GDM1 (cell line): ENCODE data around the gene ITGA7.

ENCODE experiments used
- DNase-seq: peaks from one replicate; lab custom pipeline; 2025; lab: John Stamatoyannopoulos, UW

Gene ITGA7

DNA sequence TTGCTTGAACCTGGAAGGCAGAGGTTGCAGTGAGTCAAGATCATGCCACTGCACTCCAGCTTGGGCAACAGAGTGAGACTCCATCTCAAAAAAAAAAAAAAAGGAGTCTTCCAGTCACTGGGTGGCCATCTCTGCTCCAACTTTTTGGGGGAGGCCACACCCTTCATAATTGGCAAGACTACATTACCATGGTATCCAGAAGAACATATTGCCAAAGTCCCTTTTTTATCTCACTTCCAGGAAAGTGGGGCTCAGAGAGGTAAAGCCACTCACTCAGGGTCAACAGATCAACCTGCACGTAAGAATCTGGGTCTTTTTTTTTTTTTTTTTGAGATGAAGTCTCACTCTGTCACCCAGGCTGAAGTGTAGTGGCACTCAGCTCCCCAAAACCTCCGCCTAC is 26.2 kb upstream of the ITGA7 start:
- no peak for DNase-seq

DNA sequence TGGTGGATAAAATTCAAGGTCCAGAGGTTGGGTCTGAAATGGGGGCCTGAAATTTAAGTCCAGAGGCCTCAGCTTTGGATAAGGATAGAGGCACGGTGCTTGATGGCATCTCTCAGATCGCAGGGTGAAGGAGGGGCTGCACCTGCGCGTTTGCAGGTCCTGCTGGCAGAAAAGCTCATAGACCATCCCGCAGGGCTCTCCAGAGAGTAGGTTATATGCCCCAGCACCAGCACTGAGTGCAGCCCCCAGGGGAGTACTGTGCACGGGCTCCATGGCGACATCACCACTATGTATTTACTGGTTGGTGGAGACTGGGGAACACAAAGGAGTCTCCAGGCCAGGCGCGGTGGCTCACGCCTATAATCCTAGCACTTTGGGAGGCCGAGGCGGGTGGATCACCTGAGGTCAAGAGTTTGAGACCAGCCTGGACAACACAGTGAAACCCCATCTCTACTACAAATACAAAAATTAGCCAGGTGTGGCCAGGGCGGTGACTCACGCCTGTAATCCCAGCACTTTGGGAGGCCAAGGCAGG is 25.4 kb upstream of the ITGA7 start:
- no peak for DNase-seq

DNA sequence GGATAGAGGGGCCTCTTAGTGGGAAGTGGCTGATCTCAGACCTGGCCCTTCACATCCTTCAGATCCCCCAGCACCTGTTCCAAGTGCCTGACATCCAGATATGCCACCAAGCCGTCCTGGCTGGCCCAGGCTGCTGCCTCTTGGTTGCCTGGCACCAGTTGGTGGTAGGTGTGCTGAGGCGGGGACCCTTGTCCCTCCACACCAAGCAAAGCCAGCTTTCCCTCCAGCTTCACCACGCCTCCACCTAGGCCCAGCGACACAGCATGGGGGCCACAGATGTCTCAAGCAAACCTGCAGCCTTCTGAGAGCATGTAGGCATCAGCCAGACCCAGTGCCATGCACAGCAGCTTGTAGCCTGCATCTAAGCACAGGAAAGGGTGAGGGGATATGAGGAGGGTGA is 24.6 kb upstream of the ITGA7 start:
- no peak for DNase-seq

DNA sequence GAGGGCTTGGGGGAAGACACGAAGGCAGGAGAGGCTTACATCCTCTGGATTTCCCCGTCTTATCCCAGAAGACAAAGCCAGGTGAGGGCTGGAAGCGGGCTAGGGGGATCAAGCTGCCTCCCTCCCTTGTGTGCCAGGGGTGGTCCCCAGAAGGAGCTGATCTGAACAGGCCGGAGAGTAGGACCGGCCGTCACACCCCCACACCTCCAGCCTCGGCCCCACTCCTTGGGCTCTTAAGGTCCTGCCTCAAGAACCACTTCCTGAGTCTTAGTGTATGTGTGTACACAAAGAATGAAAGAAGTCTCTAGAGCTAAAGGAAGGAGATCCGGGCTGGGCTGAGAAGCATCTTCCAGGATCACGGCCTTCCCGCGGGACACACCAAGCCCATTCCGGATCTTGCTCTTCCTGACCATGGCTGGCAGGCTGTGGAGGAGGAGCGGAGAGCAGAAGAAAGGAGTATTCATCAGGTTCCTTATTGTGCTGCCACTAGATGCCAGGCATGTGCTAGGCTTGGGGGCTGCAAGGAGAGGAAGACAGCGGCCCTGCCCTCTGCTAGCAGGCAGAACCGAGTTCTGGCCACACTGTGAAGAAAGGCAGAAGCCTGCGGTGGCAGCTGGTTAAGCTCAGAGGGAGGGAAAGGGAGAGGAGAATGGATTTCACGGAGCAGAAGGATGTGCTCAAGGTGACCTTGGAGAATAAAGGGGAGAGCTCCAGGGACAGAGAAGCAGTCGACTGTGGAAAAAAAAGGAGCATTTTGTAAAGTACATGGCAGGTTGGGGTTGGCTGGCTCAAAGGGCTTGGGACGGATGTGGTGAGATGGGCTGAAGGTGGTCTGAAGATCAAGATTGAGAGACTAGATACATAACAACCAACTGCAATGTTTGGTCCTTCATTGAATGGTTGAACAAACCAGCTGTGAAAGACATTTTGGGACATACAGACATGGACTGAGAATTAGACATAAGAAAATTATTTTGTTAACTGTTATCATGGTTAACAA is 22.4 kb upstream of the ITGA7 start:
- DNase-seq, result peak; percentile 62

DNA sequence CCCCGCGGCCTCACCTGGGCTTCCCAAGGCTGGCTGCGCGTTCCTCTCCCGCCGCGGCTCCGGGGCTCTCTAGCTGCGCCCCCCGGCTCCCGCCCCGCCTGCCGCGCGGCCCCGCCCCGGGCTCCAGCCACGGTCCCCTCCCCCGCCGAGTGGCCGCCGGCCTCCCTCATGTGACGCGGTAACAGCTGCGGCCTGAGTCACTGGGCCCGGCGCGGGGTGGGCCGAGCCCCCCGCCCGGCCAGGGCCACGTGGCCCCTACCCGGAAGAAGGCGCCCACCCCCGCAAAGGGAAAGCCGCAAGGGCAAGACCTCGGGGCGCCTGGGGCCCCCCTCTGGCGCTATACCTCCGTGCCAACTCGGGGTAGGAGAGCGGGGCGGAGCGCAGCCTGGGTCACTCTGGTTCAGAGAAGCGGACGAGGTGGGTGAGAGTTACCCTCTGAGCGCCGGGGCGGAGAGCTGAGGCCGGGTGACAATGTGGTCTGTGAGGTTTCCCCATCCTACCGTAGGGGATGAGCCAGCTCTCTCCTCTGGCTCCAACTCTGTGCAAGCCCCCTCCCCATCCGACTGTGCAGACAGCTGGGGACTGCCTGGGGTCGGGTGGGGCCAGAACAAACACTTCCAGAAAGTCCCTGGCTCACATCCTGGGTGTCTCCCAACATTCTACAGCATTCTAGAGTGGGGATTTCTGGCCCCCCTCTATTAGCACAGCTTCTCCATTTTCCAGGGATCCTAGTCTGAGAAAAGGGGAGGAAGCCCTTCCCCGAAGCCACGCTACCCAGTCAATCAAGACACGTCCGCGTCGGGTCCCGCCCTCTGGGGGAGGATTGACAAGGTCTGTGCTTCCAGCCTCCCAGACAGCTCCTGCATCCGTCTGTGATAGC is 21.5 kb upstream of the ITGA7 start, which contains the start of gene CD63:
Gene CD63, minus strand, starts transcription at position 71 of the 880 bp plus-strand sequence. CDS start 668 bp downstream, outside the sequence.
- peak; percentile 75 for DNase-seq

DNA sequence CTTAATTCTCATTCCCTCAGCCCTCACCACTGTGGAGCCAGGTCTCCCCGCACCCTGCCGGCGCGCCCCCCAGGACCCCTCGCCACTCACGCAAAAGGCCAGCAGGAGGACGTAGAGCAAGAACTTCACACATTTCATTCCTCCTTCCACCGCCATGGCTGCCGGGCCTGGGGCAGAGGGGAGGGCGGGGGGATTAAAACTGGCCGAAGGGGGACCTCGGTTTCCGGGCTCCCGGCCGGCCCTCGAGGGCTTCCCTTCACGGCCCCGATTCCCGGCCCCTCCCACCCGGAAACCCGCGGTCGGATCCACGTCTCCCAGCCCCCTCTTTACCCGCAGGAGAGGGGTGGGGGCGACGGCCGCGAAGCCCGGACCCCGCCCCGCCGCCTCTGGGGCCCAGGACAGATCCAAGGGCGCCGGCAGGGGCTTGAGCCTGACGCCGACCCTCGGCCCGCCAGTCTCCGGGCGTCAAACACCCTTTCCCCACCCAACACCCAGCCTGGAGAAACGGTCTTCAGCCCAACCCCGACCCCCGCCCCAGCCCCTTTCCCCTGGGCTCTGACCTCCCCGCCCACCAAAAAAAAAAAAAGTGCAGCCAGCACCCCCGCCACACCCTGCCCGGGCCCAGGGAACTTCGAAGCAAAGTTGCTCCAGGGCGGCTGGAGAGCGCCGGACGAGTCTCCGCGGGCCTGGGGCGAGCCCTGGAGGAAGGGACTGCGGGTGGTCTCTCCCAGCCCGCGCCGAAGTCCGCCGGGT is 20.7 kb upstream of the ITGA7 start:
- peak; percentile 54 for DNase-seq

DNA sequence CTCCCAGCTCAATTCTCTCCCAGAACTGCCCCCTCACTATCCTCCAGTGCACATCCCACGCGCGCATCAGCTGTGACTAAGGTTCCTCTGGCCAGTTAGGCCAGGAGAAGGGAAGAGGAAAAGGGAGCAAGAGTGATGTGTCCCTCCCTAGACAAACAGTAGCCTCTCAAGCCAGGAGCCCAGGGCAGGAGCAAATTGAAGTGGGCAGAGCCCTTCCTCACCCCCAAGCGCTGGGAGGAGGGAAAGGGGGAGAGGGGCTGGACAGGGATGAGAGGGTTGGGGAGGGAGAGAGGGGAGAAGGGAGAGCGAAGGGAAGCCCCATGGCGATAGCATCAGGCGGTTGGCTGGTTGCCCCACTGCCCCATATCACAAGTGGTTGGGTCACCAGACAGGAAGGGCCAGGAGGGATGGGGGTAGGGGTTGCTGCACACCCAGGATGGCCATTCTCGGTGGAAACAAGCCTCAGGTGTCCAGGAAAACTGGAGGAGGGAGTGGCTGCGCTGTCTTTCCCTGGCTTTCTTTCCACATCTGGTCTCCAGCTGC is 20.0 kb upstream of the ITGA7 start:
- DNase-seq, result no peak

DNA sequence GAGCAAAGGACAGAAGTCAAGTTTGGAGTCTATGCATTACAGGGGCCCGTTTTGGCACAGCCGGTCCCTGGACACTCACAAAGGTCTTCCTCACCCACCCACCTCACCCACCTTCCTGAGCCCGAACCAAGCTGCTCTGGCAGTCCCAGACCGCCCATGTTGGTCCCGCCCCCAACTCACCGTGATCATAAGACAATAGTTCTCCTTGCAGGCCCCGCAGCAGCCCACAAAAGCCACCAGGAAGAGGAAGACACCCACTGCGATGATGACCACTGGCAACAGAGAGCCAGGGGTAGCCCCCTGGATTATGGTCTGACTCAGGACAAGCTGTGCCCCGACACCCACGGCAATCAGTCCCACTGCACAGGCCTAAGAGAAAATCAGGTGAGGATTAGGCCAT is 19.3 kb upstream of the ITGA7 start:
- DNase-seq, result no peak

DNA sequence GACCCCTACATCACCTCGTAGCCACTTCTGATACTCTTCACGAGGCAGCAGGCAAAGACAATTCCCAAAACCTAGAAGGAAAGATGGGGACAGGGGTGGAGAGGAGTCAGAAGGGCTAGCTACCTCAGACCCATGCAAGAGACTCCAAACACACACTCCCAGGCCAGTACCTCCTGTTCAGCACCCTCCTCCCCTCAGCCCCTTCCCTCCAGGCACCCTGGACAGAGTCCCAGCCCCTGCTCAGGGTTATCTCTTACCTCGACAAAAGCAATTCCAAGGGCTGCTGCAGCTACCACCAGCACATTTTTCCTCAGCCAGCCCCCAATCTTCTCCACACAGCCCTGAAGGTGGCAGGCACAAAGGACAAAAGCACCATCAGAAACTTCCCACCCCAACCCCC is 17.9 kb upstream of the ITGA7 start:
- DNase-seq, result no peak

DNA sequence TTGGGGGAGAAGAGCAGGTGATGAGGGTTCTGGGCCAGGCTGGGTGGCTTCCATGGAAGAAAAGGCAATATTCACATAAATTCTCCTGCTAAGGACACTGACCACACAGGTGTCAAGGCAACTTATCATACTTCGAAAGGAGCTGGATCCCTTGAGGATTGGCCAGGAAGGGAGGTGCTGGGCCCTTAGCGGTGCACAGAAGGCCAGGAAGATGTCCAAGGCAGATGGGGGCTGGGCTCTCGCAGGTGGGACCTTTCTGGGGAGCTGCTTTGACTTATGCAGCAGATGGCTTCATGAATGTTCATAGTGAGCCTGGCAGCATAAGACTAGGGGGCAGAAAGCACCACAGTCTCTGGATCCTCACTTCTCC is 17.2 kb upstream of the ITGA7 start:
- no peak for DNase-seq

DNA sequence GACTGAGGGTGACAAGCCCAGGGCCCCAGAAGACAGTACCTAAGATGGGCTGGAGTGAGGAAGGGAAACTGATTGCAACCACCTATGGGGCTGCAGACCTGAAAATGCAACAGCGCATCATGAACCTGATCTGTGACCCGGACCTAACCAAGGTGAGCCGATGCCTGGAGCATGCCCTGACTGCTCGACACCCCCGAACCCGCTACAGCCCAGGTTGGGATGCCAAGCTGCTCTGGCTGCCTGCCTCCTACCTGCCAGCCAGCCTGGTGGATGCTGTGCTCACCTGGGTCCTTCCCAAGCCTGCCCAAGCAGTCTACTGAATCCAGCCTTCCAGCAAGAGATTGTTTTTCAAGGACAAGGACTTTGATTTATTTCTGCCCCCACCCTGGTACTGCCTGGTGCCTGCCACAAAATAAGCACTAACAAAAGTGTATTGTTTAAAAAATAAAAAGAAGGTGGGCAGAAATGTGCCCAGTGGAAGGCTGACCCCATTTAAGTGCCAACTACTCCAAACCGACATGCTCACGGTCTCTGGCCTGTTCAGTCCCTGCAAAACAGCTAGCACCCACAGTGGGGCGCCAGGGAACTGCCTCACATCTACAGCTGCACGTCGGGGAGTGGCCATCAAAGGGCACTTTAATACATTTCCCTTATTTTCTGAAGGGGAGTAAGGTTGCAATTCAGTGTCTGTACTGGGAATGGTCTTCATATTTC is 16.7 kb upstream of the ITGA7 start:
- peak; percentile 55 for DNase-seq

DNA sequence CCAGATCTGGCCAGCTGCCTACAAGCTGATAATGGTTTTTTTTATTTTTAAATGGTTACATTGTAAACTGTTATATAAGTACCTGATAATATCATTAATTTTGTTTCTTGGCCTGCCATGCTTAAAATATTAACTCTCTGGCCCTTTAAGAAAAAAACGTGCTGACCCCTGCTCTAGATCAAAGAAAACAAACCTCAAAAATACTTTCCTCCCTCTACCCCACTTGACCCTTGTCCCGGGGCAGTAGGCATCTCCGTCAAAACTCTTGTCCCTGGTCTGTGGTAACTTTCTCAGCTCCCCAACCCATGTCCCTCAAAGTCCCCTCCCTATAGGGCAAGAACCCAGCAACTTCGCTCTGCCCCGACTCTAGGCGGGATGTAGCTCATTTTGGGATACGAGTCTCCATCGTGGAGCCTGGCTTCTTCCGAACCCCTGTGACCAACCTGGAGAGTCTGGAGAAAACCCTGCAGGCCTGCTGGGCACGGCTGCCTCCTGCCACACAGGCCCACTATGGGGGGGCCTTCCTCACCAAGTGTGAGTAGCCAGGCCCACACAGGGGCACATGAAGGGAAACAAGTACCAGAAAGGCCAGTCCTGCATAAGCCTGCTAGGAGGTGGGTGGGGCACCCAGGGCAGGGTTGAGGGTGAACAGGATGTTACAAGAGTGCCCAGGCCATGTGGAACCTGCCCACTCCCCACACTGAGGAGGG is 16.0 kb upstream of the ITGA7 start:
- no peak for DNase-seq

DNA sequence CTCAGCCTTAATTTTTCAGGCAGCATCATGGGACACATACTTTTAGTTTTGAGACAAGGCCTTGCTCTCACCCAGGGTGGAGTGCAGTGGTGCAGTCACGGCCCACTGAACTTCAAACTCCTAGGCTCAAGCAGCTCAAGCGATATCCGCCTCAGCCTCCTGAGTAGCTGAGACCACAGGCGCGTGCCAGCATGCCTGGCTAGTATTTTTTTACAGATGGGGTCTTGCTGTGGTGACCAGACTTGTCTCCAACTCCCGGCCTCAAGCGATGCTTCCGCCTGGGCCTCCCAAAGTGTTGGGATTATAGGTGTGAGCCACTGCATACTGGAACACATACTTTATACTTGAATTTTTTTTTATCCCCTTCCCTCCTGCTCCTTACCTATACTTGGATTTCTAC is 15.2 kb upstream of the ITGA7 start:
- no peak for DNase-seq

DNA sequence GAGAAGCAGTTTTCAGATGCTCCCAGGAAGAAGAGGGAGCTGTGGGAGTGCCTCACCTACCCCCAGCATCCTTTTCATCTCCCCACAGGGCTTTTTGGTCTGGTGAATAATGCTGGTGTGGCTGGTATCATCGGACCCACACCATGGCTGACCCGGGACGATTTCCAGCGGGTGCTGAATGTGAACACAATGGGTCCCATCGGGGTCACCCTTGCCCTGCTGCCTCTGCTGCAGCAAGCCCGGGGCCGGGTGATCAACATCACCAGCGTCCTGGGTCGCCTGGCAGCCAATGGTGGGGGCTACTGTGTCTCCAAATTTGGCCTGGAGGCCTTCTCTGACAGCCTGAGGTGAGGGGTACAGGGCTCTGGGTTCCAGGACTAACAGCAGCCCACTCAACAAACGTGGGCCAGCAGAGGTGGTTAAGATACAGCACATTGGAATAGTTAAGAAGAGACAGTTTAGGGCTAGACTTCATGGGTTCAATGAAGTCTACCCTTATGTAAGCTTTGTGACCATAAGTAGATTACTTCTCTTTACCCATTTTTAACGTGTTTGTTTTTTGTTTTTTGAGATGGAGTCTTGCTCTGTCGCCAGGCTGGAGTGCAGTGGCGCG is 14.0 kb upstream of the ITGA7 start:
- no peak for DNase-seq

DNA sequence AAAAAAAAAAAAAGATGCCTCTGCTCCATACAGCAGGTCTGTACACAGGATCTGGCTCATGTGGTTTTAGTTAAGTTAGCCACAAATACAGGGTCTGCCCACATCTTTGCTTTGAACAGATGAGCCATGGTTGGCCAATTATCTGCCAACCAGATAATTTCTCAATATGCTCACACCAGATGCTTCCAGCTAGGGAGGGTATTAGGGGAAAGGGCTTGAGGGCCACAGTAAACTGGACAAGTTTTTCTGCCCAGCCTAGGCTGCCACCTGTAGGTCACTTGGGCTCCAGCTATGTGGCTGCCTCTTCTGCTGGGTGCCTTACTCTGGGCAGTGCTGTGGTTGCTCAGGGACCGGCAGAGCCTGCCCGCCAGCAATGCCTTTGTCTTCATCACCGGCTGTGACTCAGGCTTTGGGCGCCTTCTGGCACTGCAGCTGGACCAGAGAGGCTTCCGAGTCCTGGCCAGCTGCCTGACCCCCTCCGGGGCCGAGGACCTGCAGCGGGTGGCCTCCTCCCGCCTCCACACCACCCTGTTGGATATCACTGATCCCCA is 13.3 kb upstream of the ITGA7 start:
- no peak for DNase-seq

DNA sequence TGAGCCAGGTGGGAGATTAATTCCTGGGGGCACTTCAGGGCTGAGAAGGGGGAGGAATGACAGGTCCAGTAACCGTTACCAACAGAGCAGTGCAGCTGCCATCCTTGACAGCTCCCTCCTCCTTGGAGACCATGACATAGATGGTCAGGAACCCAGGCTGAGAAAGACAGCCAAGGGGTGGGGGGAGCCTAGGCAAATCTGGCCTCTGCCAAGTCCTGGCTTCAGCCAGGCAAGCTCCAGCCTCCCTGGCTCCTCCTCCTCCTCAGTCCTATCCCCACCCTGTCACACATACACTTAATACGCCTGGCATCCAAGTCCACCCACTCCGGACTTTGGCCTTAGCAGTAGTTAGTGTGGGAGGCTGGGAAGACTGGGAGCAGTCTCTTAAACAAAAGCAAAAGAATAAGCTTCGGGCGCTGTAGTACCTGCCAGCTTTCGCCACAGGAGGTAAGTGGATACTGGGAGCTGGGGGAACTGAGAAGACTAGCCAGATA is 12.4 kb upstream of the ITGA7 start, which contains the start of gene RDH5:
Gene RDH5, plus strand, starts transcription at position 323 of the 494 bp plus-strand sequence. CDS start 792 bp downstream, outside the sequence.
- no peak for DNase-seq

DNA sequence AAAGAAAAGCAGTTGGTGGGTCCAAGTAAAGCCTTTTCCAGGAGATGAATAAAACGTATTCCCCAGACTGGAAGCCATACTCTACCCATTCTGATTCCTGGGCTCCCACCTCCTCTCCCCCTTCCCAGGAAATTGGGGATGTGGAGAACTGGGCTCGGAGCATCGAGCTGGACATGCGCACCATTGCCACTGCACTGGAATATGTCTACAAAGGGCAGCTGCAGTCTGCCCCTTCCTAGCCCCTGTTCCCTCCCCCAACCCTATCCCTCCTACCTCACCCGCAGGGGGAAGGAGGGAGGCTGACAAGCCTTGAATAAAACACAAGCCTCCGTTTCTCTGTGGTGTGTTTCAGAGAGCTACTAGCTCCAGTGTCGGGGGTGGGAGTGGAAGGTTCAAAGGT is 11.7 kb upstream of the ITGA7 start:
- no peak for DNase-seq

DNA sequence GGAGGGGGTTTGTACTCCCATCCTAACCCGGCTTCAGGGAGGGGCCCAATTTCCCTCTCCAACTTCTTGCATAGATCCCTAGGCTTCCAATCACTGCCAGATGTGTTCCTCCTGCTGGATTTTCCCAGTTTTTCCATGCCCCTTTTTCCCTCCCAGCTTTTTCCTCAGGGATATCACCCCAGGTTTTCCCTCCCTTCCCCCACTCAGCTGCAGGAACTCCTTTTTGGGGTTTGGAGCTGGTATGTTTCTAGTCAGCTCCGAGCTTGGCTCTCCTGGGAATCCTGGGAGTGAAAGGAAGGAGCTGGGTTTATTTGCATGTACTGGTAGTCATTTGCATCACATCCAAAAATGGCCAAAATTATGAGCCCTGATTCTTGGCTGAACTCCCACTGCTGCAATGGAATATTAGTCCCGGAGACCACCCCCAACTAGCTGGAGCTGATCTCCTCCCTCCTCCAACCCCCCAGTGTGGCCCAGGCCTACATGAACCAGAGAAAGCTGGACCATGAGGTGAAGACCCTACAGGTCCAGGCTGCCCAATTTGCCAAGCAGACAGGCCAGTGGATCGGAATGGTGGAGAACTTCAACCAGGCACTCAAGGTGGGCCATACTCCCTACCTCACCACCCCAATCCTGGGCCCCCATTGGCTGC is 11.0 kb upstream of the ITGA7 start:
- no peak for DNase-seq

DNA sequence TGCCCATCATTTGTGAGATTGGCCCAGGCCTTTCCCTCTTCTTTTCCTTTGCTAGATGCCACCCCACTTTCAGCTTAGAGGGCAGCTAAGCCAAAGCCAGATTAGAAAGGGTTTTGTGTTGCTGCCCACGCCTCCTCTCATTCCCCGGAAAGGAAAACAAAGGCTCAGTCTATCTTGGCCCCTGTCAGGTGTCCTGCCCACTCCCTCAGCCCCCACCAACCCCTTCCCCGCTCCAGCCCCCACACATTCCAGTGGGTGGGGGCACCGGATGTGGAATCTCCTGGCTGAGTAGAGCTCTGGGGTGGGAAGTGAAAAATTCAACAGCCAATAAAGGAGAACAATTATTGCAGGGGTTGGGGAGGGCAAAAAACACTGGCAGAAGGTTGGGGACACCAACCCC is 10.3 kb upstream of the ITGA7 start:
- DNase-seq, result no peak
